ENCODE results near the gene SELENOM.
"Not testable (repeated sequence)": the region's sequence is repeated elsewhere in the genome, so short reads cannot be mapped to it uniquely, and the experiment has no call there.

Gene SELENOM

DNA sequence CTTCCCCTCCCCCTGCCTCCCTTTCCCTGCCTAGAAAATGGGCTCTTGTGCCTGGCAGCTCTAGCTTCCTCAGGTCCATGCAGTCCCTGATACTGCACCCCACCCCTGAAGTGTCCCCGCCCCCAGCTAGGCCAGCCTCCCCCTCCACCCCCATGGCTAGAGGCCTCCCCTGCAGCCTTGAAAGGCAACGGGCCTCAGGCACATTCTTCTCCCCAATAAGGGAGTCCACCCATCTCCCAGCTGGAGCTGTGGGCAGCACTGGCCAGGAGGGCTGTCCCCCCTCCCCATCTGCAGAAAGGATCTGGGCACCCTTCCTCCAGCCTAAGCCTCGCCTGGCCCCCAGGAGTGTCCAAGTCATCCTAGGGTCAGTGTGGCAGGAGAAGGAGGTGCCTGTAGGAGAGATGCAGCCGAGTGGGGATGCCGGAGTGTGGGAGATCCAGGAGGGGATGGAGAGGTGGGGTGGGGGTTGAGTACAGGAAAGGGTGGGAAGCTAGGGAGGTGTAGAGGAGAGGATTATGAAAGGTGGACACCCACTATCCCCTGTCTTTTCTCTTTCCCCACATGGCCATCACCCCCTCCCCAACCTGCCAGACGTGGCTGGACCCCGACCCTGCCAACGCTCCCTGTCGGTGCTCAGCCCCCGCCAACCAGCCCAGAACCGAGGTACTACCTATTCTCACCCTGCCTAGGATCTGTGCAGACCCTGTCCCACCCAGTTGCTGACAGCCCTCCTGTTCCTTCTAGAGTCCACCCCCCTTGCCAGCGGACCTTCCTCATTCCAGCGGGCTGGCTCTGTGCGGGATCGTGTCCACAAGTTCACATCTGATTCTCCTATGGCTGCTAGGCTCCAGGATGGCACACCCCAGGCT is 16.9 kb downstream of the SELENOM start:
- no peak for DNase-seq (ENCODE audit: low spot score)

DNA sequence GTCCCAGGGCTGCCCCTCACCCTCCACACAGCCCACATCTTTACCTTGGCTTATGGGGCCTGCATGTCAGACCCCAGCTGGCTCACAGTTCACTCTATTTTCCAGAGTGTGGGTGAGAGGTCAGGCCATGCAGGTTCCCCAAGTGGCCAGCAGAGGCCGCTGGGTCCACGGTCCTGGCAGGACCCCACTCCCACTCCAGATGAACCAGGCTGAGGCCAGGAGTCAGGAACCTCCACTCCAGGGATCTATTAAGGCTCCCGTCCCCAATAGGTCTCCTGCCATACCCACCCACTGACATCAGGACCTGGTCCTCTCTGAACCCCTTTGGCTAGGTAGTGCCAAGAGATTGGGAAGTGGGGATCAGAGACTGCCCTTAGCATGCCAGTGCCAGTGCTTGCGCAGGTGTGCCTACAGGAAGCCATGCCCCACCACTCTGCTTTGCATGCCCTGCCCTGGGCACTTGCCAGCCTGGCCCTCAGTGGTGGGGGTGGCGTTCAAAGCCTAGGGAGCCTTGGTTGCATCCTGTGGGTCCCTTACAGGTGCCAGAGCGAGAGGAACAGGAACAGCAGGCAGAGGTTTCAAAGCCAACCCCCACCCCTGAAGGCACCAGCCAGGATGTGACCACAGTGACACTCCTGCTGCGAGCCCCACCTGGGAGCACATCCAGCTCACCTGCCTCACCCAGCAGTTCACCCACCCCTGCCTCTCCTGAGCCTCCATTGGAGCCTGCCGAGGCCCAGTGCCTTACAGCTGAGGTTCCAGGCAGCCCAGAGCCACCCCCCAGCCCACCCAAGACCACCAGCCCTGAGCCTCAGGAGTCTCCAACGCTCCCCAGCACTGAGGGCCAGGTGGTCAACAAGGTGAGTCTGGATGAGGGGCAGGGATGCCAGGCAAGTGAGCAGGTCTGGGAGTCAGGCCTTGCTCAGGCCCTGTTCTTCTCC is 17.9 kb downstream of the SELENOM start:
- DNase-seq (ENCODE audit: low spot score) = peak; percentile 77

DNA sequence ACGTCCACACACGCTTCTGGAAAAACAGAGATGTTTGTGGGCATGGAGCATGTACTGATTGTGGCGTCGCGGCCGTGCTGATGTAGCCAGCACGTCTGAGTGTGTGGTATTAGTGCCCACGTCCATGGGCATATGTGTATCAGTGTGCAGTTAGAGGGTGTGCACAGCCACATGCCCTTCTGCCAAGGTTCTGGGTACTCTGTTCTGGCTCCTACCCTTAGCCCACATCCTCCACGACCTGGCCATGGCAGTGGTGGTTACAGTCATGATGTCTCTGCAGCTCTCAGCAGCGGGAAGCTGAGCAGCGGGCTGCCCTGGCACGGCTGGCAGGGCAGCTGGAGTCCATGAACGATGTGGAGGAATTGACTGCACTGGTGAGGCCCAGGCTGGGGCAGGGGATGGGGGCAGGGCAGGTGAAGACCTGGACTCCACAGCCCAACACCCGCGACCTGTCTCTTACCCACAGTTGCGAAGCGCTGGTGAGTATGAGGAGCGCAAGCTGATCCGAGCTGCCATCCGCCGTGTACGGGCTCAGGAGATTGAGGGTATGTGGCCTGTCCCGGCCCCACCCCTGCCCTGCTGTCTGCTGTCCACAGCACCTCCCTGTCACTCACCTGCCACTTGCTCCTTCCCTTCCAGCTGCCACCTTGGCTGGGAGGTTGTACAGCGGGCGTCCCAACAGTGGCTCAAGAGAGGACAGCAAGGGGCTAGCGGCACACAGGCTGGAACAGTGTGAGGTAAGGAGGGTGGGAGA is 19.0 kb downstream of the SELENOM start:
- no peak for DNase-seq (ENCODE audit: low spot score)

DNA sequence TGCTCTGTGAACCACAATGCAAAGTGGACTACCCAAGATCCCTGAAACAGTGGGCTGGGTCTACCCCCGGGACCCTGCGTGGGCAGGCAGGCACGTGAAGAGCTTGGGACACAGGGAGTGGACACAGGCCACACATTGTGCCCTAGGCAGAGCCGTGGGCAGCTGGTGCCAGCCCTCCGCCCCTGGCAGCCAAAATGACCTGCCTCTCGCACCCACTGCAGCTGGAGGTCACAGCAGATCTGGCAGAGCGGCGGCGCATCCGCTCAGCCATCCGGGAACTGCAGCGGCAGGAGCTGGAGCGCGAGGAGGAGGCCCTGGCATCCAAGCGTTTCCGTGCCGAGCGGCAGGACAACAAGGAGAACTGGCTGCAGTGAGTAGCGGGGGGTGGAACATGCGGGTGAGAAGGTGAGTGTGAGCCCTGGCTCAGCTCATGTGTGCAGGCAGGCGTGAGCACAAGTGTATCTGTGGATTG is 19.6 kb downstream of the SELENOM start:
- no peak for DNase-seq (ENCODE audit: low spot score)

DNA sequence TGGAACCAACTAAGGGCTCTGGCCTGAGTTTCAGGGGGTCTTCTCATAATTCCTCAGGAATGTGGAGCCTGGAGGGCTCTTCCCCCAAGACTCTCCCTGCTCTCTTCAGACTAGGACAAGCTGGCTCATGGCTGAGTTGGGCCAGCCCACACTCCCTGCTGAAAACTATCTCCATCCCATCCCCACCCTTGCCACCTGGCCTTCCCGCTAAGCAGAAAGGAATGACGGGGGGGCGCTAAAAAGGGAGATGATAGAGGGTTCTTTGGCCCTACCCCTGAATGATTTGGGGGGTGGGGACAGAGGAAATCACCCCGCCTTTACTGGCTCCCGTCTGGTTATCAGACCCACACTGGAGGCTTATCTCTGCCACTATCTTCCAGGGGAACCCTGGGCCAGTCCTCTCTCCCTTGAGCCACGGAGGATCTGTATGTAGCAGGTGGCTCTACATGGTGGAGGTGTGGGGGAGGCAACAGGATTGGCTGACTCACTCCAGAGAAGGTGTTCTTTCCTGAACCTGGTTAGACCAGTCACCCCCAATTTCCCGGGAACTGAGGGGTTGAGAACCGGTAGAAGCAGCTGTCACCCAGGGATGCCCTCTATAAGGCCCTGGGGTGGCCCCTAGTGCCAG is 20.6 kb downstream of the SELENOM start:
- DNase-seq (ENCODE audit: low spot score) = no peak

DNA sequence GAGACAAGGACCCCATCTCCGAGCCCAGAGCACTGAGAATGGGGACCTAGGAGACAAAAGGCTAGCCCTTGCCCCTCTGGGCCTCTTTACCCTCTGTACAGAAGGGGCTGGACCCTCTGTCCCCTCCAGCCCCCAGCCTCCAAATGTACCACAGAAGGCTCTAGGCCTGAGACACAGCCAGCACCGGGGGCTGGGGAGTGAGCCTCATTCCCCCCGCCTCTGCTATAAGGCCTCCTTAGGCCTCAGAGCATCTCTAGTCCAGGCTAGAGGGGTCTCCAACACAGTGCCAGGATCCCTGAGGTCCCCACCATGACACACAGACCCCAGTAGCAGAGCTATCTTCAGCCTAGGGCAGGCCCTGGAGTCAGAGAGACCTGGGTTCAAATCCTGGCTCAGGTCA is 21.4 kb downstream of the SELENOM start:
- DNase-seq (ENCODE audit: low spot score) = no peak

DNA sequence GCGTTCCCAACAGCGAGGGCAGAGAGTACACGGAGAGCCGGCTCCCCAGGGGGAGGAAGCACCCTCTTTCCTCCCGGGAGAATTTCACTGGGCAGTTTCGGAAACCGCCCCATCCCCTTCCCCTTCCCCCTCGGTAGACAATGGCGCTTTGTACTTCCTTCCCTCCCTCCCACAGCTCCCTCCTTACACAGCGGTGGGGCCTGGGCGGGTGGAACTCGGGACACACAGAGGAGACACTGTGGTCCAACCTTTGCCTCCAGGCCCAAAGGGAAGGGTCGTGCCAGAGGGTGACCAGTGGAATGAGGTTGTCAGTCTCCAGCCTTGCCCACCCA is 21.9 kb downstream of the SELENOM start:
- DNase-seq (ENCODE audit: low spot score) = no peak

DNA sequence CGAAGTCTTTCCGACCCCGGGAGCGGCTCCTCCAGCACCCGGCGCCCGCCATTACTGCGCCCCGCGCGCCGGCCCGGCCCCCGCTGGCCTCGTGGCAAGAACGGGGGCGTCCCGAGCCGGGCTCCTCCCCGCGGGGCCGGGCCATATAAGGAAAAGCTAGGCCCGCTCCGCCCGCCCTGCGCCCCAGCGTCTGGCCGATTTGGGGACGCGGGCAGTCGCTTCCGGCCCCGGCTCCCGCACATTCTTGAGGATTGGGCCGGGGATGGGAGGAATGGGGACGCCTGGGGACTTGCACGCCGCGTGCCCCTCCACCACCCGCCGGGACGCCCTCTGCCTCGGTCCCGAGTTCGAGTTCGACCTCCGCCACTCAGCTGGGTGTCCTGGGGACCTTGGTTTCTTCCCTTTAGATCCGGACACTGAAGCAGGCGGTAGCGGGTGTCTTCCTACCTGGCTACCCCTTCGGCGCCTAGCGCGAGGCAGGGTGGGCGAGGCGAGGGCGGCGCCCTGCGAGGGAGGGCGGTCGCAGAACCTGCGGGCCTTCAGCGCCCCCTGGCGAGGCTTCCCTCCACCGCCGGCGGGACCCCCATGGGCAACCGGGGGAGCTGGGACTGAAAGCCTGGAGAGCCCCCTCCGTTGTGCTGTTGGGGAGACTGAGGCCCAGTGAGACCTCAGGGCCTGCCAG is 22.4 kb downstream of the SELENOM start:
- DNase-seq (ENCODE audit: low spot score) = peak; percentile 93

DNA sequence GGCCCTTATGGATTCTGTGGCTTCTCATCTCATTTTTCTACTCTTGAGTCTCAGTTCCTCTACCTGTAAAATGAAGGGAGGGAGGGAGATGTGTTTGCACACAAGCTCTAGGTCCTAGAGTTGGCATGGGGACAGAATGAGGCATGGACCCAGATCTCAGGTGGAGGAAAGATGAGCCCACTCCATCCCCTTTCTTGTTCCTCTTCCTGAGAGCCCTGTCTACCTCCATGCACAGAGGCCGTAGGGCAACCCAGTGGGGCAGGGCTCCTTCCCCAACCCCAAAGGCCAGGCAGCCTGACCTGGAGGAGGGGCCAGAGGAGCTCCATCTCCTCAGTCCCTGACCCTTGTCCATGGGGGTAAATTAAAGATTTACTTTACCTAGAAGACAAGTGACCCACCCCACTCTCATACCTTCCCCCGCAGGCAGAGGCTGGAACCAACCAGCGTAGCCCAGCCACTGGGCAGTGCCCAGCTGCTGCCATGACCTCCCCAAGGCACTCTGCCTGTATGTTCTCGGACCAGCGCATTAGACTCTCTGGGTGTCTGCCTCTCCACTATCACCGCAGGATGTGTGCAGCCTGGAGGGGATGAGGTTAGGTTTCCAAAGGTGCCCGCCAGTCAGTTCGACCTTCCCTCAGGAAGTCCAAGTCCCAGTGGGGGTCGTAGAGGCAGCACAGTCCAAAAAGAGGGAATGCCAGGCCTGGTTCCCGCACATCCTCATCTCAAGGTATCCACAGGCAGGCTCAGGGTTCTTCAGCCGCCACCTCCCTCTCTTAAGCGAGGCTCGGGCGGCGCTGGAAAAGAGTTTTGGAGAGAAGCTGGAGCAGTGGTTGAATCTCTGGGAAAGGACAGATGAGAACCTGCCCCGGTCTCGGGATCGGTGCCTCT is 23.2 kb downstream of the SELENOM start:
- DNase-seq (ENCODE audit: low spot score) = no peak

DNA sequence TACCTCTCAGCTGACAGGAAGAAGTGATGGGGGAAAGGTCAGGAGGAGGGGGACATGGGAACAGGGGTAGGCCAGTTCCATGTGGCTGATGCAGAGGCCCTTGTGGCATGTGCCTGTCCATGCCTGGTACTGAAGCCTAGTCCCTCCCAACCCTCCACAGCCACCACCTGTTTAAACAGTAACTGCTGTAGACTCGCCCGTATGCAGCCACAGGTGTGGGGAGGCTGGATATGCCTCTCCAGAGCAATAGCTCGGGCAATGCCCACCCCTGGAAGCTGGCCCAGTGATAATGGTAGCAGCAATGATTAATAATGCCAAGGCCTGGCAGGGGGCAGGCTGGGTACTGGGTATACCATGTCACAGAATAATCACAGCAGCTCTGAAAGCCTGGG is 24.0 kb downstream of the SELENOM start:
- no peak for DNase-seq (ENCODE audit: low spot score)

DNA sequence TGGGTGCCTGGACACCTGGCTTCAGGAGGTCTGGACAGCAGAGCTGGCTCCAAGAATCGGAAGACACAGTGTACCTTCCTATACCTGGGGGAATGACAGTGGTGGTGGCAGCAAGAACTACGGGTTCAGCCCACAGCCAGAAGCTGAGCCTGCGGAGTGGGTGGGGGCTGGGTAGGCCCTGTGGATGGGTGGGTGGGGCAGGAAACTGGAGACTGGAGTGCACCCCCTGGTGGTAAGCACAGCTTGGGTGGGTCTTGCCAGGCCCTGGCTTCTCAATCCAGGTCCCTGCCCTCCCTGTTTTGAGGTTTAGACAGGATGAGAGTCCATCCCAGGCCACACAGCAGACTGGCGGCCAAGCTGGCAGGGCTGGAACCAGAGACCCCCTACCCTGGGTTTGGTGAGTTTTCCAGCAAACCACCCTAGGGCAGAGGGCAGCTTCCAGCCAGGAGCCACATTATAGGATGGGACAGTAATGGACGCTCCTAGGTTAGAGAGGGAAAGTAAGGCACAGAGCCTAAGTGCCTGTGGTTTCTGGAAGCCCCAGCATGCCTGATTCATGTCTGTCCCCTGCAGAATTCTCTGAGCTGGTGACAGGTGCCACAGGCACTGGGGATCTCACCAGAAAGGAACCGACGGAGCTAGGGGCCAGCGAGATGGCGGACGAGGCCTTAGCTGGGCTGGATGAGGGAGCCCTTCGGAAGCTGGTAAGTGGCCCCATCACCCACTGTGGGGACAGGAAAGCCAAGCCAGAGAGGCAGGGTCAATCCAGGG is 24.6 kb downstream of the SELENOM start:
- peak; percentile 68 for DNase-seq (ENCODE audit: low spot score)

DNA sequence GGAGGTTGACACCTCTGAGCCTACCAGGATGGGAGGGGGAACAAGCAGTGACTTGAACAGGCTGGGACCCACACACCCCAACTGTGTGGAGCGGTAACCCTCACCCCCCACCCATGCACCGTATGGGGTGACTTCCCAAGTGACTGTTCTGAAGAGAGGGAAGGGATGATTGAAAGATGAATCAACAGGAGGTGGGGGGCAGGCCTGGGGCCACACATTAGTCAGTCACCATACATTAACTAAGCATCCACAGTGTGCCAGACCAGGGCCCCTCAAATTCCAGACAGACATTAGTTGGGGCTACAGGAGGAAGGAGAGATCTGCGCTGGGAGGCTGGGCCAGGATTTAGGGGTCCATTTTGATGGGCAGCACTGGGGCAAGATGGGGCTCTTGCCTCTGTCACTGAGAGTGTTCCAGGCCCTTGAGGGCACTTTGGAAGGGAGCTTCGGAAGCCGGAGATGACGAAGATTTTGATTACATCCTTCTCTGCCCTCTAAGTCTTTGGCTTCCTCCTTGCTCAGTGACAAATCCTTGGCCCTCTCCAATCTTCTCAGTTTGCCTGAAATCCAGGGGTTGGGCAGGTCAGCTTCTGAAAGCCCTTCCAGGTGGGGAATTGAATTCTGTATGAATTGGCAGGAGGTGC is 25.3 kb downstream of the SELENOM start:
- DNase-seq (ENCODE audit: low spot score) = no peak

DNA sequence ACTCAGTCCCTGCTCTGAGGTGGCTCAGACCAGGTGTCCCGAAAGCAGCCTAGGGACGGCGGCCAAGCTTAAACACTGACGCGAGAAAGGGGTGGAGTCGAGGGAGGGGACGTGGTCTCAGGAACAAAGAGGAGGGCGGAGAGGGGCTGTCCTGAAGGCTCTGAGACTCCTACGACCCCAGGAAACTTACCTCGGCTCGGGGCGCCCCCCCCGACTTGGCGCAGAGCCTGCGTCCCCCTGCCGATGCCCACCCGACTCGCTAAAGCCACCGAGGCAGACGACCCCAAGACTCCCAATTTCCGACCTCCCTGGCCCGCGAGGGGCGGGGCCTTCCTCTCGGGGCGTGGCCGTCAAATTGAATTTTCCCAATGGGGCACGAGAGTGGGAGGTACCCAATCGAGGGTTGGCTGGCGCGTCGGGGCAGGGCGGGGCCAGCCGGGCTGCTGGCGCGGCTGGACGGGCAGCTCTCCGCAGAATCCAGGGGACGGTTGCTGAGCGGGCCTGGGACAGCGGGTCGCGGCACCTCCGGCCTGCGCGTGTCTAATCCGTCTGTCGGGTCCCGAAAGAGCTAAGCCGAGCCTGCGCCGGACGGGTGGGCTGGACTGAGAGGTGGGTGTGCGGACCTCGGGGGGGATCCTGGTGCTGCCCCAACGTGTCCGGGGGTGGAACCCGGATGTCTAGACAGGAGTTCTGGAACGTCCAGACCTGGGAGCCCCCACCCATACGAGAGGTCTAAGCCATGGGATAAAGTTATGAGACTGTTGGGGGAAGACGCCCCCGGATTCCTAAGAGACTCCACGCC is 26.3 kb downstream of the SELENOM start, which contains the start of gene SMTN:
SMTN (plus strand) TSS at position 471 of the 802 bp plus-strand sequence. CDS start 1,941 bp downstream, outside the sequence.
- peak; percentile 97 for DNase-seq (ENCODE audit: low spot score)

DNA sequence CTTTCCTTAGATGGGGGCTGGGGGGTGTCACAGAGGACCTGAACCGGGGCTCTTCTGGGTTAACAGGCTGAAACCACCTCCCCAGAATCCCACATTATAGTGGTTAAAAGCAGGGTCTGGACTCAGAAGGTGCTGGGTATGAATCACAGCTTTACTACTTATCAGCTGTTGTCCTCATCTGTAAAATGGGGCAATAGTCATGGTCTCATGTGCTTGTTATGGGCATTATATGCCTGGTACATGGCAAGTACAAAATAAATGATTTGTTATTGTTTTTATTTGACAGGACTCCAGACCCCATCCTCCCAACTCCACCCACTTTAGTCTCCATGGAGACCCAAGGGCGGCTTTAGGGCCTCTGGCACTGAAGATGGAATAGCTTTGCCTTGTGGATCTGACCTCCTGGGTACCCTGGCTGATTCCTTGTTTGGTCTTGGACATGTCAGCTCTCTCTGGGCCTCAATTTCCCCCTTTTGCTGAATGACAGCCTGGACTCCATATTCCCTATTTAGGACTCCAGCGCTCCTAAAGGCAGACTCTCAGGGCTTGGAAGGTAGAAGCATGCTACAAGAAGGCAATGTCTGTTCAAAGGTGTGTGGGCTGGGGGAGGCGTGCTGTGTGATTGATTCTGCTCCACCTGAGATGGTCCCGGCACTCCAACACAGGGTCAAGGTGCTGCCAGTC is 27.1 kb downstream of the SELENOM start:
- no peak for DNase-seq (ENCODE audit: low spot score)

DNA sequence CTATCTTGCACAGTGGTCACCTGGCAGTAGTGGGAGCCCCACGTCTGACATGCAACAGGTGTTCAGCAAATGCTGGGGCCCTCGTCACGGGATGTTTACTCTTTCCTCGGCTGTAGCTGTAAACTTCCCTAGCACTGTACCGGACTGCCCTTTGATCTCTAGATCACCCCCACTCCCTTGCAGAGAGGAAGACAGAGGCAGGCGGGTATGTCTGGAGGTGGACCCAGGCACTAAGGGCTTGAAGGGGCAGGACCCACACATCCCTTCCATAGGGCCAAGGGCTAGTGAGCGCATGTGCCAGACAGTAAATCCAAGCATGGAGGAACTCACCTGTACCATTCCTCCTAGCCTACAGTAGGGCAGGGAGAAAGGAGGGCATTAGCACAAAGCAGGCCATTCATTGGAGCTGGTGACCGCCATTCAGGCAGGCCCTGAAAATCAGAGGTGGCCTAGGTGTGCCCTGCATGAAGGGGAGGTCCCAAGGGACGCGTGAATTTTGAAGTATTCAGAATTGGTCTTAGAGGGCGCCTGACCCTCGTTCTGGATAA is 28.2 kb downstream of the SELENOM start:
- DNase-seq (ENCODE audit: low spot score) = no peak

DNA sequence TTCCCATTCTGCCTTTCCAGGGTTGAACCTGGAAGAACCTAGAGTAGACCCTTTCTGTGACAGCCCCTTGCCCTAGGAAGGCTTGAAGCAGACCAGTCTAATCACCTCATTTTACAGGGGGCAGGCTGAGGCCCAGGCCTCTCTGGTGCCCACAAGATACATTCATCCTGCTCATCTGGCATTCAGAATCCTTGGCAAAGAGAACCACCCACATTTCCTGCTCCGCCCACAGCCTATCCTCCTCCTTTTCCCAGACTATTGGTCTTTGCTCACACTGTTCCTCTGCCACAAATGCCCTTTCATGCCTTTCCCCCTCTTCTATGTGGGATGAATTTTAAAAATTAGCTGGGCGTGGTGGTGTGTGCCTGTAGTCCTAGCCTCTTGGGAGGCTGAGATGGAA is 29.0 kb downstream of the SELENOM start:
- not testable (repeated sequence) for DNase-seq (ENCODE audit: low spot score)

DNA sequence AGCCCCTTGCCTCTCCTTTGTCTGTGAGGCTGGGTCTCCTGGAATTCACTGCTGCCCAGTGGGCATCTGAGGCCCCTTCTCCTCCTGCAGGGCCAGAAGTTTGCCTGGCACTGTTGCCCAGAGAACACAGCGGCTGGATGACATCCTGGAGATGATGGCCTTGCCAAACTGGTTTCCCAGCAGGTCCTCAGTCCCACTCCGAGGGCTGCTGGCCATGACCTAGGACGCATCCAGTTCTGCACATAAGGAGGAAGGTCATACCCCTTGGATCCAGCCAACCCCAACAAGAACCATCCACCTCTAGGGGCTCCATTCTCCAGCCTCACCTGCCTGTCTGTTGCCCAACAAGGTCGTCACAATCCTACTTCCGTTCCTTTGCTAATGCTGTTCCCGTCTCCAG is 29.7 kb downstream of the SELENOM start:
- DNase-seq (ENCODE audit: low spot score) = no peak
